Measurements from ENCODE around the gene ITPRID2.

Gene ITPRID2

GRCh38 chr2:181891258-181891965 lies at the start of gene ITPRID2:
TSS of gene ITPRID2 (plus strand) at chr2:181891730. CDS start at chr2:181892067, 337 bp downstream.
- Histone ChIP-seq H4K20me1 (ENCODE audit: low read depth, low read length) (no peaks in the 10 kb centered on the region), H3K4me3 (ENCODE audit: insufficient read depth, low read length, poor library complexity, severe bottlenecking) (peak within 1 kb of the TSS; percentile 76), H3K27ac (ENCODE audit: low read depth, low read length) (peak within 1 kb of the TSS; percentile 38), H3F3A (ENCODE audit: insufficient read depth) (peaks cover 5% of the 10 kb centered on the region; the same call in 1 of the 2 replicates), H3K79me2 (ENCODE audit: insufficient read depth, low read length) (peaks cover 3% of the 10 kb centered on the region; the same call in 1 of the 2 replicates), H3K27me3 (ENCODE audit: low read length) (no peaks in the 10 kb centered on the region), H3K9me2 (replicated peaks; ENCODE audit: insufficient read depth, low read length) (no peaks in the 10 kb centered on the region), H3K9me3 (ENCODE audit: insufficient read depth, low read length) (no peaks in the 10 kb centered on the region), H2AFZ (ENCODE audit: low read depth, low read length, severe bottlenecking) (peak within 1 kb of the TSS; percentile 96), H3K36me3 (ENCODE audit: low read length) (peaks cover 6% of the 10 kb centered on the region), H3K9ac (ENCODE audit: low read length) (peak within 1 kb of the TSS; percentile 94), H3K4me2 (ENCODE audit: low read depth, low read length, poor library complexity, severe bottlenecking) (peak within 1 kb of the TSS; percentile 88)
- TF ChIP-seq CTCF (IDR thresholded peaks at IDR 0.05; ENCODE audit: insufficient read depth, low read length, poor library complexity, severe bottlenecking) (no peak), EZH2phosphoT487 (conservative IDR thresholded peaks at IDR 0.05; ENCODE audit: low read length) (no peak)

- Histone ChIP-seq H3K9ac (ENCODE audit: low read length) (no peak overlapping the region), H3K27me3 (ENCODE audit: low read length) (no peaks in the 10 kb centered on the region), H3K9me2 (replicated peaks; ENCODE audit: insufficient read depth, low read length) (no peaks in the 10 kb centered on the region), H3K9me3 (ENCODE audit: insufficient read depth, low read length) (no peaks in the 10 kb centered on the region), H3K4me2 (ENCODE audit: low read depth, low read length, poor library complexity, severe bottlenecking) (no peak overlapping the region), H4K20me1 (ENCODE audit: low read depth, low read length) (no peaks in the 10 kb centered on the region), H2AFZ (ENCODE audit: low read depth, low read length, severe bottlenecking) (no peak overlapping the region), H3K79me2 (ENCODE audit: insufficient read depth, low read length) (no peaks in the 10 kb centered on the region), H3K4me3 (ENCODE audit: insufficient read depth, low read length, poor library complexity, severe bottlenecking) (no peak overlapping the region), H3F3A (ENCODE audit: insufficient read depth) (no peaks in the 10 kb centered on the region), H3K36me3 (ENCODE audit: low read length) (no peaks in the 10 kb centered on the region), H3K27ac (ENCODE audit: low read depth, low read length) (no peak overlapping the region)
- no peak for TF ChIP-seq EZH2phosphoT487 (conservative IDR thresholded peaks at IDR 0.05; ENCODE audit: low read length)
These were observed 46.8 kb upstream of the ITPRID2 start for GRCh38 chr2:181844551-181845290.

GRCh38 chr2:181846399-181847197 lies 44.9 kb upstream of the ITPRID2 start:
- no peaks in the 10 kb centered on the region for H3K79me2 ChIP-seq (ENCODE audit: insufficient read depth, low read length)
- H3F3A ChIP-seq (ENCODE audit: insufficient read depth) = no peaks in the 10 kb centered on the region
- H2AFZ ChIP-seq (ENCODE audit: low read depth, low read length, severe bottlenecking) = no peak overlapping the region
- H3K36me3 ChIP-seq (ENCODE audit: low read length) = no peaks in the 10 kb centered on the region
- no peak for TF ChIP-seq CTCF (IDR thresholded peaks at IDR 0.05; ENCODE audit: insufficient read depth, low read length, poor library complexity, severe bottlenecking)
- TF ChIP-seq EZH2phosphoT487 (conservative IDR thresholded peaks at IDR 0.05; ENCODE audit: low read length) = no peak
- no peak overlapping the region for H3K4me2 ChIP-seq (ENCODE audit: low read depth, low read length, poor library complexity, severe bottlenecking)
- no peaks in the 10 kb centered on the region for H3K9me2 ChIP-seq (replicated peaks; ENCODE audit: insufficient read depth, low read length)
- no peaks in the 10 kb centered on the region for H3K27me3 ChIP-seq (ENCODE audit: low read length)
- no peak overlapping the region for H3K27ac ChIP-seq (ENCODE audit: low read depth, low read length)
- H3K4me3 ChIP-seq (ENCODE audit: insufficient read depth, low read length, poor library complexity, severe bottlenecking) = no peak overlapping the region
- no peaks in the 10 kb centered on the region for H4K20me1 ChIP-seq (ENCODE audit: low read depth, low read length)
- H3K9ac ChIP-seq (ENCODE audit: low read length) = no peak overlapping the region
- no peaks in the 10 kb centered on the region for H3K9me3 ChIP-seq (ENCODE audit: insufficient read depth, low read length)

Data from SU-DHL-6 (cell line).